Measurements from ENCODE around the gene CHD9.

DNA sequence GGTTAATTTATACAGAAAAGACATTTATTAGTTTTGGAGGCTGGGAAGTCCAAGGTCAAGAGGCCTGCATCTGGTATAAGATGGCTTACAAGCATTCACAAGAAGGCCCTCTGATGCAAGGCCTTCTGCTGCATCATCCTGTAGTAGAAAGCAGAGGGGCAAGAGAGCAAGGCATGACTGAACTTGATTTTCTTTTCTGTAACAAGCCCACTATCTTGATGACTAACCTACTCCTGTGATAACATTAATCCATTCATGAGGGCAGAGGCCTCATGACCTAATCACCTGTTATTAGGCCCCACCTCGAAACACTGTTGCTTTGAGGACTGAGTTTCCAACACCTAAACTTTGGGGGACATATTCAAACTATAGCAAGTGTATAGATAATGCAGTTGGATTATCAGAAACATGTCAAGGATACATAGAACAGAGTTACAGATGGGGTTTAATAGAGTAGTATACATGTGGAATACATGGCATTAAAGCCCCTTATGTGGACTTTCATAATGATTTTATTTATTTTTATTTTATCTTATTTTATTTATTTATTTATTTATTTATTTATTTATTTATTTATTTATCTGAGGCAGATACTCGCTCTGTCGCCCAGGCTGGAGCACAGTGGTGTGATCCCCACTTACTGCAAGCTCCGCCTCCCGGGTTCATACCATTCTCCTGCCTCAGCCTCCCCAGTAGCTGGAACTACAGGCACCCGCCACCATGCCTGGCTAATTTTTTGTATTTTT, 88.2 kb downstream of the CHD9 start:
- no peak for TF ChIP-seq YY1 (IDR thresholded peaks at IDR 0.05; ENCODE audit: insufficient read depth, insufficient read length)
- TF ChIP-seq SUZ12 (IDR thresholded peaks at IDR 0.05; ENCODE audit: extremely low read depth, insufficient read depth, insufficient read length): no peak
- TF ChIP-seq ZNF274 (IDR thresholded peaks at IDR 0.05; ENCODE audit: low read depth, low read length): no peak

Measured in NT2/D1 (cell line).